ENCODE measurements around the gene AMIGO2.
"Not testable (repeated sequence)": the region's sequence is repeated elsewhere in the genome, so short reads cannot be mapped to it uniquely, and the experiment has no call there.

Gene AMIGO2

GRCh38 chr12:47079468-47079980, at the start of gene AMIGO2, which contains the start of gene PCED1B:
Gene AMIGO2, minus strand, starts transcription at chr12:47079959. Its CDS starts 957 bp downstream, at chr12:47079002.
Gene PCED1B, plus strand, starts transcription at chr12:47079621. Its CDS starts 155,443 bp downstream, at chr12:47235064.
- DNase-seq = peak; percentile 77

GRCh38 chr12:47126246-47126645, 46.5 kb upstream of the AMIGO2 start:
- DNase-seq = no peak

GRCh38 chr12:47124451-47124850, 44.7 kb upstream of the AMIGO2 start:
- no peak for DNase-seq

GRCh38 chr12:47123730-47124129, 44.0 kb upstream of the AMIGO2 start:
- DNase-seq = no peak

- DNase-seq = no peak
These were observed 42.8 kb upstream of the AMIGO2 start for GRCh38 chr12:47122602-47123001.

GRCh38 chr12:47121146-47121545, 41.4 kb upstream of the AMIGO2 start:
- no peak for DNase-seq

- DNase-seq = no peak
These were observed 41.0 kb upstream of the AMIGO2 start for GRCh38 chr12:47120736-47121135.

- not testable (repeated sequence) for DNase-seq
These were observed 37.5 kb upstream of the AMIGO2 start for GRCh38 chr12:47117305-47117704.

GRCh38 chr12:47114481-47114892, 34.7 kb upstream of the AMIGO2 start:
- DNase-seq = no peak

GRCh38 chr12:47112679-47113078, 32.9 kb upstream of the AMIGO2 start:
- DNase-seq = no peak

- DNase-seq = no peak
These were observed 32.1 kb upstream of the AMIGO2 start for GRCh38 chr12:47111854-47112253.

GRCh38 chr12:47111392-47111778, 31.6 kb upstream of the AMIGO2 start:
- no peak for DNase-seq

- DNase-seq = no peak
These were observed 31.1 kb upstream of the AMIGO2 start for GRCh38 chr12:47110718-47111391.

GRCh38 chr12:47110011-47110541, 30.3 kb upstream of the AMIGO2 start:
- no peak for DNase-seq

GRCh38 chr12:47107926-47108325, 28.2 kb upstream of the AMIGO2 start:
- no peak for DNase-seq

GRCh38 chr12:47107446-47107845, 27.7 kb upstream of the AMIGO2 start:
- no peak for DNase-seq

GRCh38 chr12:47105914-47106674, 26.3 kb upstream of the AMIGO2 start:
- DNase-seq = no peak

GRCh38 chr12:47102845-47103651, 23.3 kb upstream of the AMIGO2 start:
- no peak for DNase-seq

GRCh38 chr12:47102406-47102805, 22.6 kb upstream of the AMIGO2 start:
- DNase-seq = no peak

- DNase-seq = no peak
These were observed 20.4 kb upstream of the AMIGO2 start for GRCh38 chr12:47100160-47100559.

GRCh38 chr12:47099610-47100009, 19.9 kb upstream of the AMIGO2 start:
- DNase-seq = no peak

GRCh38 chr12:47098099-47098498, 18.3 kb upstream of the AMIGO2 start:
- DNase-seq = no peak
